Islet of Langerhans (tissue), 1 donor: ENCODE data around the gene DLX3.

ENCODE experiments used
- FAIRE-seq: peaks from one replicate; lab custom pipeline; 2011; peaks lifted over from hg19 to GRCh38; lab: Jason Lieb, UNC

The DLX3 gene

GRCh38 chr17:49972486-49973270, 22.3 kb downstream of the DLX3 start:
- FAIRE-seq = no peak

DNA sequence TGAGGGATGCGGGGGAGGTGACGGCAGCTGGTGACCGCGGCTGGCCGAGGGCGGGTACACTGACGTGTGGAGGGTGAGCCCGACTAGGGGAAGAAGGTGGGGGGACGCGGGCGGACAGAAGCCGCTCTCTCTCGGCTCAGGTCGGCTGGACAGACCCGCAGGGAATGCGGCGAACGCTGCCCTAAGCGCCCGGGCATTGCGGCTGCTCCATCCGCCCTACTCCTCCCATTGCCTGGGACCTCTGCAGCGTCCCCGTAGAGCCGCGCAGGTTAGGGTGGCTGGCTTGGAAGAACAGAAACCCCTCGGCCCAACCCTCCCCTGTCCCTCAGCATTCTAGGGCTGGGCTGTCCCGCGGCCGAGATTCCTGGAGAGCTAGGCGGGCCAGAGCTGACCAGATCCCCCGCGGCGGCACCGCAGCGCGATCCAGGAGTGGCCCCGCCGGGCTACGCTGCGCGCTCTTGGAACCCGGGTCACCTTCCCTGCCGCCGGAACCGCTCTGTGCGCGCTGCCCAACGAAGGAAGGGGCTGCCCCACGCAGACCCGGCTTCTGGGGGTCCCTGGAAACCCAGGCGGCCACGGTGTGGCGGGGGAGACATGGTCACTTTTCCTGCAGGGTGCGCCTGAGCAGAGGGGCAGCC, 23.1 kb downstream of the DLX3 start:
- FAIRE-seq = no peak

- FAIRE-seq = no peak
Measured at GRCh38 chr17:49971199-49971847, 23.7 kb downstream of the DLX3 start.

- no peak for FAIRE-seq
Measured at GRCh38 chr17:49970498-49970897, 24.5 kb downstream of the DLX3 start.

DNA sequence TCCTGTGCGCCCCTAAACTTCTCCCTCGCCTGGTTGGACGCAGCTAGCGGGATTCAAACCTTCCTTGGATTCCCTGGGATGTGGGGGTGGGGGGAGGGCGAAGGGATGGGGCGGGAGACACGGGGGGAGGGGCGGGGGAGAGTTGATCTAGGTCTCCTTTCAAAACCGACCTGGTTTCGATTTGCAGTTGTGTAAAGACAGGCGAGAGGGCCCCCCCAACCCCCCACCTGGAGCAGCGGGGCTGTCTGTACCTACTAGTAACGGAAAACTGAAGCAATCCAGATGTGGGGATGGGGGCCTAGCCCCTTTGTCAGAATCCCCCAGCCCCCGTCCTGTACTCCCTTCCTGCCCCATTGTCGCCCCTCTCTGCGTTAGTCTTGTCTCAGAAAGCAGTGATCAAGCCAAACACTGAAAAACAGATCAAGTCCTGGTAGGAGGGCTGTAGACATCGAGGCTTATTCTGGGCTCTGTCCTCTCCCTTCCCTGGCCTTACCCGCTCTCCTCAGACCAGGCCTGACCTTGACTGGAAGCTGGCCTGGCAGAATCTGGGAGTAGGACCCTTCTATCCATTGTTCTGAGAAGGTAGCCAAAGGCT, 25.1 kb downstream of the DLX3 start:
- FAIRE-seq = no peak

- FAIRE-seq = no peak
Measured at GRCh38 chr17:49969134-49969759, 25.8 kb downstream of the DLX3 start, which contains the start of gene DLX4. Gene DLX4, plus strand, starts transcription at chr17:49969190. Its CDS starts 279 bp downstream, at chr17:49969469.

- FAIRE-seq = no peak
Measured at GRCh38 chr17:49968405-49969133, 26.5 kb downstream of the DLX3 start.

- FAIRE-seq = no peak
Measured at GRCh38 chr17:49967621-49968404, 27.2 kb downstream of the DLX3 start.

- FAIRE-seq = no peak
Measured at GRCh38 chr17:49967205-49967604, 27.8 kb downstream of the DLX3 start.

DNA sequence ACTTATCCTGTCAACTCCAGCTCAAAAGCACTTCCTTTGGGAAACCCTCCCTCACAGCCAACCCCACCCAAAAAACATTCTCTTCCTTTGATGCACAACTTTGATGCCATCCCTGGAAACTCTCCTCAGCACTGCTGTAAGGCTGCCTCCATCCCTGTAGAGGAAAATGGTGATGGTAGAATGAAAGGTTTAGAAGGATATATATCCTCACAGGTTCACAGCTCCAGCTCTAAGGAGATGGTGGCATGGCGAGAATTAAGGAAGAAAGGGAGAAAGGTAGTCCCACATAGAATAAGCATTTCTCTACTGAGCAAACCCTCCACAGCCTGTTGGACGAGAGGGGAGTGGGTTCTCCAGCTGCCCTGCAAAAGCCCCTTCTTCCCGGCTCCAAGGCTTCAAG, 28.3 kb downstream of the DLX3 start:
- no peak for FAIRE-seq

GRCh38 chr17:49965524-49965909, 29.5 kb downstream of the DLX3 start:
- FAIRE-seq = no peak

DNA sequence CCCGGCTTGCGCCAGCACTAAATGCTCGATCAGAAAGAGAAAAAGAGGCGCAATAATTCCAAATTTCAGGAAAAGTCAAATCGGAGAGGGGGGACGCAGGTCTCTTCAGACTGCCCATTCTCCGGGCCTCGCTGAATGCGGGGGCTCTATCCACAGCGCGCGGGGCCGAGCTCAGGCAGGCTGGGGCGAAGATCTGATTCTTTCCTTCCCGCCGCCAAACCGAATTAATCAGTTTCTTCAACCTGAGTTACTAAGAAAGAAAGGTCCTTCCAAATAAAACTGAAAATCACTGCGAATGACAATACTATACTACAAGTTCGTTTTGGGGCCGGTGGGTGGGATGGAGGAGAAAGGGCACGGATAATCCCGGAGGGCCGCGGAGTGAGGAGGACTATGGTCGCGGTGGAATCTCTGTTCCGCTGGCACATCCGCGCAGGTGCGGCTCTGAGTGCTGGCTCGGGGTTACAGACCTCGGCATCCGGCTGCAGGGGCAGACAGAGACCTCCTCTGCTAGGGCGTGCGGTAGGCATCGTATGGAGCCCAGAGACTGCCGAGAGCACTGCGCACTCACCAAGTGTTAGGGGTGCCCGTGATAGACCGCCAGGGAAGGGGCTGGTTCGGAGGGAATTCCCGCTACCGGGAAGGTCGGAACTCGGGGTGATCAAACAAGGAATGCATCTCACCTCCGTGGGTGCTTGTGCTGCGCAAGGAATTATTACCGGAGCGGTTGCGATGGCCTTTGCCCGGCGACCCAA, 30.1 kb downstream of the DLX3 start:
- FAIRE-seq = no peak

- no peak for FAIRE-seq
Measured at GRCh38 chr17:49964303-49964768, 30.7 kb downstream of the DLX3 start.

DNA sequence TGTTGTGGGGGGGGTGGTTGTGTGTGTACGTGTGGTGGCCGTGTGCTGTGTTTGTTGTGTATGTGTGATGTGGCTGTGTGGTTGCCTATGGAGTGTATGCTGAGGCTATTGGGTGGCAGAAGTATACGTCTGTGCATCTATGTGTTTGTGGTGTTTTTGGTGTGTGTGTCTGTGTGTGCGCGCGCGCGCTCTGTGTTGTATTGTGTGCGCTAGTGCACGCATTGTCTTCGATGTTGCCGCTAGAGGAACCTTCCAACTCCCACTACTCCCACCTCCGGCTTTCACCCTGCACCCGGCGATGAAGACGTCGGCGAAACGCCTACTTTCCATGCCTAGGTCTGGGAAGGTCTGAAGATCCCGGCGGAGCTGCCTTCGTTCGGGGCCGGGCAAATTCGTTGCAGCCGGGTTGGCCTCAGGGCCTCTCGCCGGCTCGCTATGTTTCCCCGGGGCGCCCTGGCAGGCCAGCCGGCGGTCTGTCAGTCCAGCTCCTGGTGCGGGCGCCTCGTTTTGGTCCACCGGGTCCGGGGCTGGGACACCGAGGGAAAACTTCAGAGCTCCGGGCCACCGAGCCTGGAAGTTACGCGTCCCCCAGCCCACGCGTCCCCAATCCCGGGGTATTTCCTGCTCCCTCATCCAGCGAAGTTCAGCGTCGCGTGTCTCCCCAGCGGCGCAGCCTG, 31.3 kb downstream of the DLX3 start:
- no peak for FAIRE-seq

GRCh38 chr17:49963309-49963625, 31.8 kb downstream of the DLX3 start:
- no peak for FAIRE-seq

- FAIRE-seq = no peak
Measured at GRCh38 chr17:49962599-49963308, 32.3 kb downstream of the DLX3 start.

DNA sequence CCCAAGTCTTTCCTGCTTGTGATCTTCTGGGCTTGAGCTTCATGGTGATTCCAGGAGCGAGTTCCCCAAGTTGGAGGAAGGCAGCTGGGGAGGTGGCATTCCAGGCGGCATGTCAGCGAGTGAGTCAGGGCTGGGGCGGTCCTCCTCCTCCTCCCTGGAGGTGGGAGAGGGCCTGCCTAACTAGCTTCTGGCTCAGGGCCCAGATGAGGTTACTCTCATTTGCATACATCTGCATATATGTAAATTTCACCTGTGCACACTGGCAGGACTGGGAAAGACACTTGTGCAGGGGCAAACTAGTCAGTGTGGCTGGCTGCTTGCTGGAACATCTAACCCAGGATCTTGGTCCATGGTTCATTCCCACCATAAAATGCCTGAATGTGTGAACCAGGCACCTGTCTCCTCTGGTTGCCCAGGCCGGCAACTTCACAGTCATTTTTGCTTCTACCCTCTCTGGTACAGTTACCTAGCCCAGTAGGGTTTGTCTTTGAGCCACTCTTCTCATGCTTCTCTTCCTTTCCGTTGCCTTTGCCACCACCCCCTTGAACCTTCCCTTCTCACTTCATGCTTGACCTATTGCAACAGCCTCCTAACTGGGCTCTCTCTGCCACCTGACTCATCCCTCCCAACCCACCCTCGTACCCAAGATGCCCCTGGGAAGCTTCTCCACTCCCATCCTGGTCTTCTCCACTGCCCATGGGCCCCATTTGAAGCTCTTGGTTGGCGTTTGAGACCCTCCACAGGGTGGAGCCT, 35.7 kb downstream of the DLX3 start:
- FAIRE-seq = no peak

DNA sequence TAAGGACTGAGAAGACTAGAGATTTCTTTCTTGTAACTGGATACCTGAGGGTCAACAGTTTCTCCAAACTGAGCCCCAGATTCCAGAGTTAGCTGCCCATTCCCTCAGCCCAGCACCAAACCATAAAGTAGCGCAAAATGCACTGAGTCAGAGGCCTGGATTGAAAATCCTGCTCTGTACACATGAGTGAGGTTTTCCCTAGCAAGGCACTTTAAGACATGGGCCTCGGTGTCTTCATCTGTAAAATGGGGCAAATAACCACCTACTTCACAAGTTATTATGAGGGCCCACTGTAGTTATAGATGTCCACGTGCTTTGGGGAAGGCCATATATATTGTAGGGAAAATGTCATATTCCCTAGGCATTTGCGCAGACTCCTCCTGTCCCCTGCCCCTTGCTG, 36.3 kb downstream of the DLX3 start:
- FAIRE-seq = no peak
